Bronchial epithelial cell (primary cell): Measurements from ENCODE around the gene ADAMTSL5. TPM values are rescaled to one million over a fixed set of nuclear protein-coding genes. Genes with fewer than 3 reads are reported as not detected.

Experiments used
- DNase-seq: peaks from one replicate; pipeline ENCODE4 v3.0.0-alpha.2; 2010; ENCODE audit warnings: low read depth
- FAIRE-seq: peaks from 2 replicates; lab custom pipeline; 2011; peaks lifted over from hg19 to GRCh38; lab: Jason Lieb, UNC
- H3K27me3 ChIP-seq: 2 replicates; pipeline ENCODE4 v1.5.1; 2011; ENCODE audit warnings: low read length; ENCODE audit not compliant: control insufficient read depth, insufficient read depth
- H3K36me3 ChIP-seq: 2 replicates; pipeline ENCODE4 v1.5.1; 2011; ENCODE audit warnings: low read length; ENCODE audit not compliant: control insufficient read depth, insufficient read depth
- H3K4me3 ChIP-seq: 2 replicates; pipeline ENCODE4 v1.5.1; 2011; ENCODE audit warnings: mild to moderate bottlenecking, low read depth, low read length, control low read depth
- CTCF ChIP-seq: IDR thresholded peaks from 2 replicates; pipeline ENCODE4 v1.5.1; 2011; ENCODE audit warnings: mild to moderate bottlenecking, moderate library complexity, low read length, control low read depth, inconsistent platforms; ENCODE audit not compliant: insufficient read depth, severe bottlenecking
- total RNA-seq: library from RNA; depleted of rRNA; stranded (reverse); fragments of >200 nt; gene quantifications from 2 replicates; pipeline ENCODE4 v1.2.1, GENCODE V29; 2014

The ADAMTSL5 gene
- total RNA-seq, 1 donor from 2014 or later: 1.8 TPM

GRCh38 chr19:1474765-1475351 lies 38.0 kb downstream of the ADAMTSL5 start:
- Histone ChIP-seq H3K4me3 (no peak overlapping the region), H3K27me3 (no peaks in the 10 kb centered on the region), H3K36me3 (peaks cover 4% of the 10 kb centered on the region)
- TF ChIP-seq CTCF: no peak
- FAIRE-seq (no peak), DNase-seq (no peak)

GRCh38 chr19:1474011-1474764 lies 38.6 kb downstream of the ADAMTSL5 start:
- peaks cover 4% of the 10 kb centered on the region for H3K36me3 ChIP-seq
- FAIRE-seq: no peak
- TF ChIP-seq CTCF: no peak

GRCh38 chr19:1473085-1473851 lies 39.6 kb downstream of the ADAMTSL5 start:
- peaks cover 4% of the 10 kb centered on the region for H3K36me3 ChIP-seq
- H3K4me3 ChIP-seq: no peak overlapping the region
- no peaks in the 10 kb centered on the region for H3K27me3 ChIP-seq
- TF ChIP-seq CTCF: no peak
- FAIRE-seq (peak; percentile 43), DNase-seq (no peak)

More at GRCh38 chr19:1474011-1474764, 38.6 kb downstream of the ADAMTSL5 start:
- H3K4me3 ChIP-seq: no peak overlapping the region
- DNase-seq: no peak
- H3K27me3 ChIP-seq: no peaks in the 10 kb centered on the region

GRCh38 chr19:1472231-1473084 lies 40.4 kb downstream of the ADAMTSL5 start:
- DNase-seq: no peak
- no peak for FAIRE-seq
- TF ChIP-seq CTCF: no peak
- Histone ChIP-seq H3K36me3 (peaks cover 4% of the 10 kb centered on the region), H3K27me3 (peaks cover 1% of the 10 kb centered on the region), H3K4me3 (no peak overlapping the region)

- peaks cover 4% of the 10 kb centered on the region for H3K36me3 ChIP-seq
- TF ChIP-seq CTCF: peak; percentile 10
- no peak overlapping the region for H3K4me3 ChIP-seq
- peaks cover 8% of the 10 kb centered on the region for H3K27me3 ChIP-seq
- DNase-seq (no peak), FAIRE-seq (no peak)
Measured at GRCh38 chr19:1471515-1472160, 41.2 kb downstream of the ADAMTSL5 start.
